Lower lobe of right lung (tissue), 2 donors: ENCODE results near the gene FBN3. TPM values are rescaled to one million over a fixed set of nuclear protein-coding genes. Genes with fewer than 3 reads are reported as not detected.

Source experiments
- ATAC-seq, 2 donors: fragments of 200-7000 bp; cut with Tn5 transposase; one replicate each; pipeline ENCODE4 v1.9.1; 2020 to 2022; ENCODE audit warnings: mild to moderate bottlenecking in 2 of 2, moderate library complexity in 2 of 2
- DNase-seq: peaks from one replicate; pipeline ENCODE4 v3.0.0-alpha.2; 2020
- H3K27ac ChIP-seq: fragments of 200-600 bp; one replicate; pipeline ENCODE4 v1.8.0; 2022
- H3K27me3 ChIP-seq: fragments of 200-600 bp; one replicate; pipeline ENCODE4 v1.8.0; 2022; ENCODE audit warnings: low read depth
- H3K36me3 ChIP-seq: fragments of 200-600 bp; one replicate; pipeline ENCODE4 v1.8.0; 2022; ENCODE audit warnings: mild to moderate bottlenecking
- H3K4me1 ChIP-seq: fragments of 200-600 bp; one replicate; pipeline ENCODE4 v1.8.0; 2022
- H3K4me3 ChIP-seq: fragments of 200-600 bp; one replicate; pipeline ENCODE4 v1.8.0; 2022; ENCODE audit warnings: mild to moderate bottlenecking
- H3K9me3 ChIP-seq: fragments of 200-600 bp; one replicate; pipeline ENCODE4 v1.8.0; 2022
- CTCF ChIP-seq: fragments of 200-600 bp; IDR thresholded peaks from one replicate; pipeline ENCODE4 v1.8.0; 2022; ENCODE audit warnings: antibody characterized with exemption, mild to moderate bottlenecking
- intact Hi-C: fragments of 100-400 bp; cut with DNase I; formaldehyde crosslinking; loops from one replicate; pipeline ENCODE4 v1.11.0; 2022
- total RNA-seq: library from RNA; stranded (reverse); fragmentation: NEBNext Ultra II Directional; extraction: Animal tissue kit (Norgen Biotek cat#: 25700); gene quantifications from one replicate; pipeline ENCODE4 v1.2.1, GENCODE V29; 2021
- donor health status: DM: no; HTN: yes; CAD: no; lungs with severe emphysema.

Gene FBN3
- total RNA-seq, 1 donor from 2014 or later: 7.0 TPM

DNA sequence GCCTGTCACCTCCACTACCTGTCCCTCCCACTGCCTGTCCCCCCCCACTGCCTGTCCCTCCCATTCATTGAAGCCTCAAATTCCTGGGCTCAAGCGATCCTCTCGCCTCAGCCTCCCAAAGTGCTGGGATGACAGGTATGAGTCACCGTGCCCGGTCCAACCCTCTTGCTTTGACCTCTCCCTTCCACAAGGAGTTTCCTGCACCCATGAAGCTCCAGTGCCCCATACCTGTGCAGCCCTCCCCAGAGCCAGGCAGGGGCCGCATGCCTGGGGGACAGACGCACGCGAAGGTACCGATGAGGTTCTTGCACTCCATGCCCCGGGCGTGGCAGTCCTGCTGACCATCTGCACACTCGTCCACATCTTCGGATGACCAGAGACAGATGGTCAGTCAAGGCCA is 62.5 kb downstream of the FBN3 start:
- no peak overlapping the region for H3K27ac ChIP-seq
- no peak for TF ChIP-seq CTCF
- DNase-seq (no peak), ATAC-seq (no peak)
- H3K27me3 ChIP-seq: no peaks in the 10 kb centered on the region
- intact Hi-C loops: no loop called here
- no peak overlapping the region for H3K4me3 ChIP-seq
- no peaks in the 10 kb centered on the region for H3K36me3 ChIP-seq
- H3K9me3 ChIP-seq: no peaks in the 10 kb centered on the region
- no peaks in the 10 kb centered on the region for H3K4me1 ChIP-seq

GRCh38 chr19:8085598-8086408 is 63.6 kb downstream of the FBN3 start:
- H3K36me3 ChIP-seq: no peaks in the 10 kb centered on the region
- intact Hi-C loops: no loop called here
- H3K4me1 ChIP-seq: no peaks in the 10 kb centered on the region
- TF ChIP-seq CTCF: no peak
- H3K9me3 ChIP-seq: no peaks in the 10 kb centered on the region
- ATAC-seq: peak; percentile 61 to 73
- H3K27ac ChIP-seq: no peak overlapping the region
- DNase-seq: peak; percentile 64
- no peaks in the 10 kb centered on the region for H3K27me3 ChIP-seq
- H3K4me3 ChIP-seq: peak overlapping the region; percentile 3

DNA sequence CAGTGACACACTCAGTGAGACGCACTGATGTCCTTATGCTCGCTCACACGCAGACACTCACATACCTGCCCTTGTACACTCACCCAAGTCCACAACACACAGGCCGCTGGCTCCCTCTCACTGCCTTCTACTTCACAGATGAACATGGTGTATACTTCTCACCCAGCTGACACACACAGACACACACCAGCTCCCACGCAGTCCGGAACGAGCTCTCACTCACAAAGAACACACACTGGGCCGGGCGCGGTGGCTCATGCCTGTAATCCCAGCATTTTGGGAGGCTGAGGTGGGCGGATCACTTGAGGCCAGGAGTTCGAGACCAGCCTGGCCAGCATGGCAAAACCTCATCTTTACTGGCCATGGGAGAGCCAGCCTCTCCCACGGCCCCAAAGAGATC is 65.2 kb downstream of the FBN3 start:
- no peak overlapping the region for H3K27ac ChIP-seq
- intact Hi-C loops: no loop called here
- no peak for DNase-seq
- H3K4me3 ChIP-seq: no peak overlapping the region
- no peak for TF ChIP-seq CTCF
- H3K36me3 ChIP-seq: no peaks in the 10 kb centered on the region
- H3K27me3 ChIP-seq: no peaks in the 10 kb centered on the region
- ATAC-seq: no peak
- no peaks in the 10 kb centered on the region for H3K4me1 ChIP-seq
- no peaks in the 10 kb centered on the region for H3K9me3 ChIP-seq

GRCh38 chr19:8083141-8083540 is 66.3 kb downstream of the FBN3 start:
- ATAC-seq (no peak), DNase-seq (no peak)
- no peaks in the 10 kb centered on the region for H3K36me3 ChIP-seq
- intact Hi-C loops: no loop called here
- TF ChIP-seq CTCF: no peak
- H3K9me3 ChIP-seq: no peaks in the 10 kb centered on the region
- no peaks in the 10 kb centered on the region for H3K4me1 ChIP-seq
- H3K4me3 ChIP-seq: no peak overlapping the region
- H3K27ac ChIP-seq: no peak overlapping the region
- H3K27me3 ChIP-seq: no peaks in the 10 kb centered on the region

DNA sequence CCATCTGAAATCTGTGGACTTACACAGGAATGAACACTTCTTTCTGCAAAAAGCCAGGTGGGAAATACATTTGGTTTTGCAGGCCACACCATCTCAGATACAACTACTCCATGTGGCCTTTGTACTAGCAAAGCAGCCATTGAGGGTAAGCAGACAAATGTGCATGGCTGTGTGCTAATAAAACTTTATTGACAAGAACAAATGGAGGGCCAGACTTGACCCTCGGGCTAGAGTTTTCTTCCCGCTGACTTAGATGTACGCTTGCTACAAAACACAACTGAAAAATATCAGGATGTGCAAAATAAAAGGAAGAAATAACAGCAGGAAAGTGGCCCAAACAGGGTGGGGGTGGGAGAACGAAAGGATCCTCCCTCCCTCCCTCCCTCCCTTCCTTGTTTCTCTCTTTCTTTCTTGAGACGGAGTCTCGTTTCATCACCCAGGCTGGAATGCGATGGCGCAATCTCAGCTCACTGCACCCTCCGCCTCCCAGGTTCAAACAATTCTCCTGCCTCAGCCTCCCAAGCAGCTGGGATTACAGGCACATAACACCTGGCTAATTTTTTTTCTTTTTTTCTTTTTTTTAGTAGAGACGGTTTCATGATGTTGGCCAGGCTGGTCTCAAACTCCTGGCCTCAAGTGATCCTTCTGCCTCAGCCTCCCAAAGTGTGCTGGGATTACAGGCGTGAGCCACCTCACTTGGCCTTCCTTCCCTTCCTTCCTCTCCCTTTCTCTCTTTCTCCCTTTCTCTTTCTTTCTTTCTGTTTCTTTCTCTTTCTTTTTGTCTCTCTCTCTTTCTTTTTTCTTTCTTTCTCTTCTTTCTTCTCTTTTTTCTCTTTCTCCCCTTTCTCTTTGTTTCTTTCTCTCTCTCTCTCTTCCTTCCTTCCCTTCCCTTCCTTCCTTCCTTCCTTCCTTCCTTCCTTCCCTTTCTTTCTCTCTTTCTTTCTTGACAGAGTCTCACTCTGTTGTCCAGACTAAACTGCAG is 67.5 kb downstream of the FBN3 start:
- intact Hi-C loops: no loop called here
- TF ChIP-seq CTCF: no peak
- no peak overlapping the region for H3K27ac ChIP-seq
- H3K4me1 ChIP-seq: no peaks in the 10 kb centered on the region
- H3K36me3 ChIP-seq: no peaks in the 10 kb centered on the region
- no peak for ATAC-seq
- H3K4me3 ChIP-seq: no peak overlapping the region
- H3K9me3 ChIP-seq: no peaks in the 10 kb centered on the region
- no peak for DNase-seq
- H3K27me3 ChIP-seq: no peaks in the 10 kb centered on the region
